Activated CD4-positive, alpha-beta T cell treated with anti-CD3 and anti-CD28 coated beads for 4 hours (primary cell): ENCODE data around the gene PI4KA.

Experiments
- DNase-seq, 2 donors: peaks; one replicate each; pipeline ENCODE4 v3.0.0-alpha.2; 2020

Gene PI4KA

GRCh38 chr22:20881869-20882815 is 23.5 kb upstream of the PI4KA start:
- DNase-seq: no peak

- DNase-seq: no peak
These were observed 22.6 kb upstream of the PI4KA start for GRCh38 chr22:20881231-20881630.

GRCh38 chr22:20877715-20878114 is 19.1 kb upstream of the PI4KA start:
- DNase-seq: no peak

- DNase-seq: no peak
These were observed 16.7 kb upstream of the PI4KA start for GRCh38 chr22:20875296-20875695.

GRCh38 chr22:20873214-20873613 is 14.6 kb upstream of the PI4KA start:
- no peak for DNase-seq

- no peak for DNase-seq
These were observed 10.6 kb upstream of the PI4KA start for GRCh38 chr22:20869234-20869633.

GRCh38 chr22:20868025-20868962 is 9.7 kb upstream of the PI4KA start:
- no peak for DNase-seq

GRCh38 chr22:20867179-20868024 is 8.8 kb upstream of the PI4KA start:
- no peak for DNase-seq

GRCh38 chr22:20866736-20867135 is 8.1 kb upstream of the PI4KA start:
- DNase-seq: no peak

GRCh38 chr22:20865875-20866445 is 7.3 kb upstream of the PI4KA start:
- DNase-seq: no peak

GRCh38 chr22:20865331-20865730 is 6.7 kb upstream of the PI4KA start:
- no peak for DNase-seq

GRCh38 chr22:20864186-20864908 is 5.7 kb upstream of the PI4KA start:
- DNase-seq: no peak

GRCh38 chr22:20863366-20863765 is 4.8 kb upstream of the PI4KA start:
- no peak for DNase-seq

GRCh38 chr22:20862540-20862939 is 3.9 kb upstream of the PI4KA start:
- DNase-seq: no peak

- no peak for DNase-seq
These were observed 1.0 kb upstream of the PI4KA start for GRCh38 chr22:20859615-20860014.

- peak; percentile 86 to 89 for DNase-seq
These were observed 585 bp downstream of the PI4KA start for GRCh38 chr22:20857838-20858614.

GRCh38 chr22:20857247-20857643 is 1.4 kb downstream of the PI4KA start:
- DNase-seq: no peak

GRCh38 chr22:20853236-20853660 is 5.4 kb downstream of the PI4KA start:
- DNase-seq: no peak

- no peak for DNase-seq
These were observed 6.1 kb downstream of the PI4KA start for GRCh38 chr22:20852503-20852902.

- DNase-seq: no peak
These were observed 6.5 kb downstream of the PI4KA start for GRCh38 chr22:20852076-20852475.
